ENCODE results near the gene ACTR10.

Gene ACTR10

GRCh38 chr14:58199726-58200479 is at the start of gene ACTR10:
TSS of gene ACTR10 (plus strand) at chr14:58200149. CDS start at chr14:58200218, 69 bp downstream.
- Histone ChIP-seq H3K27ac (ENCODE audit: low read length) (peak within 1 kb of the TSS; percentile 15), H3K27me3 (ENCODE audit: insufficient read depth, low read length) (no peaks in the 10 kb centered on the region)

GRCh38 chr14:58150243-58150805 is 49.6 kb upstream of the ACTR10 start:
- peaks cover 43% of the 10 kb centered on the region for H3K27me3 ChIP-seq (ENCODE audit: insufficient read depth, low read length)
- no peak overlapping the region; the same call in 1 of the 2 replicates for H3K9ac ChIP-seq (ENCODE audit: low read depth, low read length)

More at GRCh38 chr14:58199726-58200479, at the start of gene ACTR10:
- Histone ChIP-seq H3K4me1 (ENCODE audit: insufficient read depth, low read length) (0 out of 2 replicates have a peak, but pooled peaks cover 3% of the 10 kb centered on the region), H3K9ac (ENCODE audit: low read depth, low read length) (peak within 1 kb of the TSS; percentile 90), H3K4me3 (ENCODE audit: low read length) (peak within 1 kb of the TSS; percentile 95), H3K36me3 (ENCODE audit: insufficient read depth, low read depth, low read length) (peaks cover 7% of the 10 kb centered on the region), H3K9me3 (ENCODE audit: insufficient read depth, low read depth, low read length) (no peaks in the 10 kb centered on the region)

GRCh38 chr14:58151133-58152013 is 48.6 kb upstream of the ACTR10 start:
- Histone ChIP-seq H3K9ac (ENCODE audit: low read depth, low read length) (peak overlapping the region; percentile 82), H3K27me3 (ENCODE audit: insufficient read depth, low read length) (peaks cover 43% of the 10 kb centered on the region)

More at GRCh38 chr14:58150243-58150805, 49.6 kb upstream of the ACTR10 start:
- peak overlapping the region; percentile 96 for H3K4me3 ChIP-seq (ENCODE audit: low read length)
- no peaks in the 10 kb centered on the region for H3K9me3 ChIP-seq (ENCODE audit: insufficient read depth, low read depth, low read length)
- no peak overlapping the region for H3K27ac ChIP-seq (ENCODE audit: low read length)
- H3K36me3 ChIP-seq (ENCODE audit: insufficient read depth, low read depth, low read length): no peaks in the 10 kb centered on the region
- peaks cover 25% of the 10 kb centered on the region for H3K4me1 ChIP-seq (ENCODE audit: insufficient read depth, low read length)

GRCh38 chr14:58152014-58152857 is 47.7 kb upstream of the ACTR10 start, which contains the start of gene ARMH4:
TSS of gene ARMH4 (minus strand) at chr14:58152213. CDS start at chr14:58139358, 12,855 bp downstream.
- Histone ChIP-seq H3K27me3 (ENCODE audit: insufficient read depth, low read length) (peaks cover 43% of the 10 kb centered on the region), H3K4me3 (ENCODE audit: low read length) (peak within 1 kb of the TSS; percentile 96), H3K9me3 (ENCODE audit: insufficient read depth, low read depth, low read length) (no peaks in the 10 kb centered on the region), H3K36me3 (ENCODE audit: insufficient read depth, low read depth, low read length) (no peaks in the 10 kb centered on the region), H3K27ac (ENCODE audit: low read length) (no peak within 1 kb of the TSS), H3K9ac (ENCODE audit: low read depth, low read length) (peak within 1 kb of the TSS; percentile 82), H3K4me1 (ENCODE audit: insufficient read depth, low read length) (peaks cover 25% of the 10 kb centered on the region)

More at GRCh38 chr14:58151133-58152013, 48.6 kb upstream of the ACTR10 start:
- peak overlapping the region; percentile 96 for H3K4me3 ChIP-seq (ENCODE audit: low read length)
- peaks cover 25% of the 10 kb centered on the region for H3K4me1 ChIP-seq (ENCODE audit: insufficient read depth, low read length)
- no peak overlapping the region for H3K27ac ChIP-seq (ENCODE audit: low read length)
- H3K36me3 ChIP-seq (ENCODE audit: insufficient read depth, low read depth, low read length): no peaks in the 10 kb centered on the region
- H3K9me3 ChIP-seq (ENCODE audit: insufficient read depth, low read depth, low read length): no peaks in the 10 kb centered on the region

GRCh38 chr14:58160561-58160960 is 39.4 kb upstream of the ACTR10 start:
- Histone ChIP-seq H3K4me3 (ENCODE audit: low read length) (no peak overlapping the region), H3K4me1 (ENCODE audit: insufficient read depth, low read length) (no peaks in the 10 kb centered on the region), H3K9ac (ENCODE audit: low read depth, low read length) (no peak overlapping the region), H3K9me3 (ENCODE audit: insufficient read depth, low read depth, low read length) (no peaks in the 10 kb centered on the region), H3K36me3 (ENCODE audit: insufficient read depth, low read depth, low read length) (no peaks in the 10 kb centered on the region), H3K27ac (ENCODE audit: low read length) (no peak overlapping the region), H3K27me3 (ENCODE audit: insufficient read depth, low read length) (no peaks in the 10 kb centered on the region)

- H3K36me3 ChIP-seq (ENCODE audit: insufficient read depth, low read depth, low read length): no peaks in the 10 kb centered on the region
- no peaks in the 10 kb centered on the region for H3K9me3 ChIP-seq (ENCODE audit: insufficient read depth, low read depth, low read length)
- H3K27ac ChIP-seq (ENCODE audit: low read length): no peak overlapping the region
- no peak overlapping the region for H3K9ac ChIP-seq (ENCODE audit: low read depth, low read length)
- no peak overlapping the region for H3K4me3 ChIP-seq (ENCODE audit: low read length)
- peaks cover 6% of the 10 kb centered on the region for H3K4me1 ChIP-seq (ENCODE audit: insufficient read depth, low read length)
- H3K27me3 ChIP-seq (ENCODE audit: insufficient read depth, low read length): no peaks in the 10 kb centered on the region
Observed at GRCh38 chr14:58166005-58166983, 33.7 kb upstream of the ACTR10 start.

GRCh38 chr14:58167057-58167456 is 32.9 kb upstream of the ACTR10 start:
- no peak overlapping the region for H3K9ac ChIP-seq (ENCODE audit: low read depth, low read length)
- no peaks in the 10 kb centered on the region for H3K36me3 ChIP-seq (ENCODE audit: insufficient read depth, low read depth, low read length)
- H3K4me3 ChIP-seq (ENCODE audit: low read length): no peak overlapping the region
- no peaks in the 10 kb centered on the region for H3K27me3 ChIP-seq (ENCODE audit: insufficient read depth, low read length)
- H3K27ac ChIP-seq (ENCODE audit: low read length): no peak overlapping the region
- no peaks in the 10 kb centered on the region for H3K9me3 ChIP-seq (ENCODE audit: insufficient read depth, low read depth, low read length)
- peaks cover 6% of the 10 kb centered on the region for H3K4me1 ChIP-seq (ENCODE audit: insufficient read depth, low read length)

GRCh38 chr14:58167891-58168290 is 32.1 kb upstream of the ACTR10 start:
- no peaks in the 10 kb centered on the region for H3K9me3 ChIP-seq (ENCODE audit: insufficient read depth, low read depth, low read length)
- peaks cover 6% of the 10 kb centered on the region for H3K4me1 ChIP-seq (ENCODE audit: insufficient read depth, low read length)
- no peak overlapping the region for H3K4me3 ChIP-seq (ENCODE audit: low read length)
- H3K9ac ChIP-seq (ENCODE audit: low read depth, low read length): no peak overlapping the region
- H3K27me3 ChIP-seq (ENCODE audit: insufficient read depth, low read length): no peaks in the 10 kb centered on the region
- no peak overlapping the region for H3K27ac ChIP-seq (ENCODE audit: low read length)
- H3K36me3 ChIP-seq (ENCODE audit: insufficient read depth, low read depth, low read length): no peaks in the 10 kb centered on the region

GRCh38 chr14:58171090-58171489 is 28.9 kb upstream of the ACTR10 start:
- no peaks in the 10 kb centered on the region for H3K36me3 ChIP-seq (ENCODE audit: insufficient read depth, low read depth, low read length)
- no peaks in the 10 kb centered on the region for H3K27me3 ChIP-seq (ENCODE audit: insufficient read depth, low read length)
- no peaks in the 10 kb centered on the region for H3K9me3 ChIP-seq (ENCODE audit: insufficient read depth, low read depth, low read length)
- H3K4me3 ChIP-seq (ENCODE audit: low read length): 0 out of 2 replicates have a peak overlapping the region, but pooled peaks have one; percentile 12
- H3K27ac ChIP-seq (ENCODE audit: low read length): peak overlapping the region; percentile 65
- peaks cover 6% of the 10 kb centered on the region for H3K4me1 ChIP-seq (ENCODE audit: insufficient read depth, low read length)
- peak overlapping the region; percentile 30; the same call in 1 of the 2 replicates for H3K9ac ChIP-seq (ENCODE audit: low read depth, low read length)

GRCh38 chr14:58177125-58177524 is 22.8 kb upstream of the ACTR10 start:
- Histone ChIP-seq H3K4me1 (ENCODE audit: insufficient read depth, low read length) (no peaks in the 10 kb centered on the region), H3K4me3 (ENCODE audit: low read length) (no peak overlapping the region), H3K27me3 (ENCODE audit: insufficient read depth, low read length) (no peaks in the 10 kb centered on the region), H3K36me3 (ENCODE audit: insufficient read depth, low read depth, low read length) (no peaks in the 10 kb centered on the region), H3K9me3 (ENCODE audit: insufficient read depth, low read depth, low read length) (no peaks in the 10 kb centered on the region), H3K9ac (ENCODE audit: low read depth, low read length) (no peak overlapping the region), H3K27ac (ENCODE audit: low read length) (no peak overlapping the region)

Measured in iPS-20b (cell line).